Gastroesophageal sphincter (tissue), 4 donors: ENCODE results near the gene ADCY2. TPM values are rescaled to one million over a fixed set of nuclear protein-coding genes. Genes with fewer than 3 reads are reported as not detected.

ENCODE experiments used
- ATAC-seq: fragments of 150-250 bp; one replicate; pipeline ENCODE4 v1.9.1; 2016; ENCODE audit warnings: mild to moderate bottlenecking, moderate library complexity
- H3K27ac ChIP-seq, 4 donors: fragments of 200-600 bp; sonication (generic) in 3 of 4; 1 replicate in 3 of 4; 2 replicates in 1 of 4; pipeline ENCODE4 v1.5.1; 2016 to 2019
- H3K27me3 ChIP-seq: fragments of 200-600 bp; sonication (generic); one replicate; pipeline ENCODE4 v1.5.1; 2019
- H3K36me3 ChIP-seq, 2 donors: fragments of 200-600 bp; sonication (generic); one replicate each; pipeline ENCODE4 v1.5.1; 2019; ENCODE audit warnings: control low read depth in 1 of 2
- H3K4me1 ChIP-seq, 3 donors: fragments of 200-600 bp; sonication (generic); 1 replicate in 2 of 3; 2 replicates in 1 of 3; pipeline ENCODE4 v1.5.1; 2016 to 2019; ENCODE audit warnings: control low read depth in 2 of 3
- H3K4me3 ChIP-seq, 2 donors: fragments of 200-600 bp; sonication (generic); one replicate each; pipeline ENCODE4 v1.5.1; 2019; ENCODE audit warnings: mild to moderate bottlenecking in 1 of 2, moderate library complexity in 1 of 2
- H3K9me3 ChIP-seq, 3 donors: fragments of 200-600 bp; sonication (generic); one replicate each; pipeline ENCODE4 v1.5.1; 2017 to 2019; ENCODE audit warnings: control low read depth in 2 of 3
- CTCF ChIP-seq, 4 experiments: fragments of 200-600 bp in 2 of 4; fragments of 450-650 bp in 2 of 4; sonication (generic) in 1 of 4; IDR thresholded peaks; one replicate each; pipeline ENCODE4 v1.5.1; 2017 to 2019; ENCODE audit warnings: antibody characterized with exemption in 4 of 4, mild to moderate bottlenecking in 2 of 4, moderate library complexity in 2 of 4
- EP300 ChIP-seq: sonication (generic); formaldehyde crosslinking; IDR thresholded peaks from one replicate; pipeline ENCODE4 v1.6.1; 2017; ENCODE audit warnings: antibody characterized with exemption, mild to moderate bottlenecking
- POLR2A ChIP-seq, 2 donors: fragments of 450-650 bp; IDR thresholded peaks; one replicate each; pipeline ENCODE4 v1.6.1; 2017; ENCODE audit warnings: antibody characterized with exemption in 2 of 2, mild to moderate bottlenecking in 2 of 2, moderate library complexity in 1 of 2
- POLR2AphosphoS5 ChIP-seq: sonication (generic); formaldehyde crosslinking; IDR thresholded peaks from one replicate; pipeline ENCODE4 v1.6.1; 2017; ENCODE audit warnings: antibody characterized with exemption
- WGBS, 2 donors: methylation state at CpG; one replicate each; pipeline ENCODE4 v1.1.5; 2018; ENCODE audit warnings: low coverage in 1 of 2; 5-methylcytosine and 5-hydroxymethylcytosine counted together
- total RNA-seq, 4 donors: library from RNA; depleted of rRNA; stranded (reverse); fragments of >200 nt; gene quantifications; one replicate each; pipeline ENCODE4 v1.1.0, GENCODE V29; 2016

ADCY2 gene
- total RNA-seq, 4 donors from 2014 or later = 5.8 to 15.9 (median 8.9) TPM

GRCh38 chr5:7546555-7546954 lies 150.6 kb downstream of the ADCY2 start:
- ATAC-seq = no peak
- no peaks in the 10 kb centered on the region for H3K27me3 ChIP-seq
- TF ChIP-seq POLR2AphosphoS5 (no peak), CTCF (IDR thresholded peaks at IDR 0.05) (no peak), POLR2A (IDR thresholded peaks at IDR 0.05) (no peak), EP300 (no peak)
- 69 to 84% methylated on average over 5 to 6 of the region's 6 CpGs for WGBS, 2 donors
- no peaks in the 10 kb centered on the region for H3K4me1 ChIP-seq
- H3K4me3 ChIP-seq = no peak overlapping the region
- H3K36me3 ChIP-seq = no peaks in the 10 kb centered on the region
- H3K27ac ChIP-seq = no peak overlapping the region
- H3K9me3 ChIP-seq = no peaks in the 10 kb centered on the region

GRCh38 chr5:7548596-7548995 lies 152.7 kb downstream of the ADCY2 start:
- TF ChIP-seq EP300 (no peak), POLR2A (IDR thresholded peaks at IDR 0.05) (no peak), CTCF (IDR thresholded peaks at IDR 0.05) (no peak), POLR2AphosphoS5 (no peak)
- Histone ChIP-seq H3K4me1 (no peaks in the 10 kb centered on the region), H3K9me3 (no peaks in the 10 kb centered on the region), H3K36me3 (no peaks in the 10 kb centered on the region), H3K4me3 (no peak overlapping the region), H3K27me3 (no peaks in the 10 kb centered on the region), H3K27ac (no peak overlapping the region)
- 24 to 86% methylated on average over 1 to 2 of the region's 2 CpGs for WGBS, 2 donors
- ATAC-seq = no peak

GRCh38 chr5:7565559-7565958 lies 169.6 kb downstream of the ADCY2 start:
- no peak overlapping the region for H3K4me3 ChIP-seq
- WGBS, 2 donors = 78 to 100% methylated on average over 2 of the region's 2 CpGs
- no peaks in the 10 kb centered on the region for H3K9me3 ChIP-seq
- H3K27me3 ChIP-seq = no peaks in the 10 kb centered on the region
- H3K36me3 ChIP-seq = no peaks in the 10 kb centered on the region
- no peak for ATAC-seq
- H3K4me1 ChIP-seq = no peaks in the 10 kb centered on the region
- no peak for TF ChIP-seq CTCF (IDR thresholded peaks at IDR 0.05)
- no peak for TF ChIP-seq POLR2A (IDR thresholded peaks at IDR 0.05)
- no peak for TF ChIP-seq POLR2AphosphoS5
- TF ChIP-seq EP300 = no peak
- H3K27ac ChIP-seq = no peak overlapping the region

GRCh38 chr5:7576023-7576715 lies 180.2 kb downstream of the ADCY2 start:
- Histone ChIP-seq H3K27me3 (no peaks in the 10 kb centered on the region), H3K27ac (no peak overlapping the region), H3K4me3 (no peak overlapping the region), H3K9me3 (no peaks in the 10 kb centered on the region), H3K36me3 (no peaks in the 10 kb centered on the region), H3K4me1 (peaks cover 0 to 13% (median 0%) of the 10 kb centered on the region in 3 donors)
- 40 to 71% methylated on average over 3 to 4 of the region's 7 CpGs for WGBS, 2 donors
- TF ChIP-seq EP300 (no peak), CTCF (IDR thresholded peaks at IDR 0.05) (no peak), POLR2AphosphoS5 (no peak), POLR2A (IDR thresholded peaks at IDR 0.05) (no peak)
- no peak for ATAC-seq

- H3K9me3 ChIP-seq = no peaks in the 10 kb centered on the region
- no peaks in the 10 kb centered on the region for H3K27me3 ChIP-seq
- no peak overlapping the region for H3K4me3 ChIP-seq
- H3K27ac ChIP-seq = no peak overlapping the region
- no peak for ATAC-seq
- peaks cover 0 to 13% (median 0%) of the 10 kb centered on the region in 3 donors for H3K4me1 ChIP-seq
- 77 to 95% methylated on average over 2 of the region's 2 CpGs for WGBS, 2 donors
- TF ChIP-seq POLR2A (IDR thresholded peaks at IDR 0.05) (no peak), CTCF (IDR thresholded peaks at IDR 0.05) (no peak), POLR2AphosphoS5 (no peak), EP300 (no peak)
- H3K36me3 ChIP-seq = no peaks in the 10 kb centered on the region
Measured at GRCh38 chr5:7577381-7577780, 181.4 kb downstream of the ADCY2 start.
